Upper lobe of right lung (tissue), 1 donor: ENCODE measurements around the gene LPP. TPM values are rescaled to one million over a fixed set of nuclear protein-coding genes. Genes with fewer than 3 reads are reported as not detected.
A peak's percentile ranks its signal among the peaks of the same experiment; 100 is the strongest.

Experiments
- ATAC-seq: fragments of 200-7000 bp; cut with Tn5 transposase; one replicate; pipeline ENCODE4 v1.9.1; 2020; ENCODE audit warnings: mild to moderate bottlenecking, moderate library complexity
- DNase-seq: peaks from one replicate; pipeline ENCODE4 v3.0.0-alpha.2; 2020
- H3K27ac ChIP-seq: fragments of 200-600 bp; one replicate; pipeline ENCODE4 v1.8.0; 2022
- H3K27me3 ChIP-seq: fragments of 200-600 bp; one replicate; pipeline ENCODE4 v1.8.0; 2022; ENCODE audit warnings: mild to moderate bottlenecking
- H3K36me3 ChIP-seq: fragments of 200-600 bp; one replicate; pipeline ENCODE4 v1.8.0; 2022
- H3K4me1 ChIP-seq: fragments of 200-600 bp; one replicate; pipeline ENCODE4 v1.8.0; 2022
- H3K4me3 ChIP-seq: fragments of 200-600 bp; one replicate; pipeline ENCODE4 v1.8.0; 2022; ENCODE audit warnings: mild to moderate bottlenecking
- H3K9me3 ChIP-seq: fragments of 200-600 bp; one replicate; pipeline ENCODE4 v1.8.0; 2022
- CTCF ChIP-seq: fragments of 200-600 bp; IDR thresholded peaks from one replicate; pipeline ENCODE4 v1.8.0; 2022; ENCODE audit warnings: antibody characterized with exemption
- intact Hi-C: fragments of 100-400 bp; cut with DNase I; formaldehyde crosslinking; loops from one replicate; pipeline ENCODE4 v1.11.0; 2022
- total RNA-seq: library from RNA; stranded (reverse); fragmentation: NEBNext Ultra II Directional; extraction: Animal tissue kit (Norgen Biotek cat#: 25700); gene quantifications from one replicate; pipeline ENCODE4 v1.2.1, GENCODE V29; 2021
- donor health status: DM: no; HTN: yes; CAD: no; lungs with severe emphysema.

Gene LPP
- total RNA-seq, 1 donor from 2014 or later, result 191 TPM

GRCh38 chr3:188262488-188262887 is 108.5 kb downstream of the LPP start:
- H3K27ac ChIP-seq, result peak overlapping the region; percentile 38
- TF ChIP-seq CTCF, result no peak
- H3K36me3 ChIP-seq, result no peaks in the 10 kb centered on the region
- intact Hi-C loops, result no loop called here
- ATAC-seq, result no peak
- no peak overlapping the region for H3K4me3 ChIP-seq
- DNase-seq, result no peak
- H3K4me1 ChIP-seq, result peaks cover 56% of the 10 kb centered on the region
- H3K27me3 ChIP-seq, result no peaks in the 10 kb centered on the region
- no peaks in the 10 kb centered on the region for H3K9me3 ChIP-seq

DNA sequence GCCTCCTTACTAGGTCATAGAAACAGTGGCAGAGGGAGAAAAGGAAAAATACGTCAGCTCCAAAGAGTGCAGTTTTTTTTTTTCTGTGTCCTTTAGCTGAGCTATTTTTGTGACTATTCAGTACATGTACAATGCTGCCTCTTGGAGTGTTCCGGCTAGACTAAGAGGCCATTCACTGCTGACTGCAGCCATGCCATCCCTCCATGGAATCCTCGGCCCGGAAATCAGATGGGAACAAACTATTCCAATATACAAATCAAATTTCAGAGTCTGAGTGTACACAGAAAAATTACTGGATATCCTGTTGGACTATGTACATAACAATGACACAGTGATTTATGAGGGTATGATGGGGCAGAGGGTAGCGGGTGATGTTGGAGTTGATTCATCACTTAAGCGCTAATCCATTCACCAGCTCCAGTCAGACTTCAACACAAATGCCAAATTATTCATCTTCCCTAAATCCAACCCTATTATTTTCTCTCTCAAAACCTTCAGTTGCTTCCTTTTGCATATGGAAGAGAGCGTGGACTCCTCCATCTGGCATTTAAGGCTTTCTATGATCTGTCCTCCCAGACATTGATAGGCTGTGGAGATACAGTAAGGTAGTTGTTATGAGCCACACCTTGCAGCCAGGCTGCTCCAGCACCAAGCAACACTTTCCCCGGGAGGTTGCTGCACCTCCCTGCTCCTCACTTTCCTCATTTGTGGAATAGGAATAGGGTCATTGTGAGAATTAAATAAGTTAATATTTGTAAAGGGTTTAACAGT is 109.1 kb downstream of the LPP start:
- Histone ChIP-seq H3K4me3 (no peak overlapping the region), H3K9me3 (no peaks in the 10 kb centered on the region), H3K27ac (peak overlapping the region; percentile 38), H3K36me3 (no peaks in the 10 kb centered on the region), H3K27me3 (no peaks in the 10 kb centered on the region), H3K4me1 (peaks cover 56% of the 10 kb centered on the region)
- no peak for TF ChIP-seq CTCF
- DNase-seq, result no peak
- intact Hi-C loops, result no loop called here
- peak; percentile 43 for ATAC-seq

- DNase-seq (no peak), ATAC-seq (no peak)
- H3K27ac ChIP-seq, result peak overlapping the region; percentile 79
- no peak overlapping the region for H3K4me3 ChIP-seq
- intact Hi-C loops, result no loop called here
- H3K36me3 ChIP-seq, result no peaks in the 10 kb centered on the region
- H3K9me3 ChIP-seq, result no peaks in the 10 kb centered on the region
- H3K27me3 ChIP-seq, result no peaks in the 10 kb centered on the region
- H3K4me1 ChIP-seq, result peaks cover 56% of the 10 kb centered on the region
- no peak for TF ChIP-seq CTCF
Observed at GRCh38 chr3:188264226-188265207, 110.6 kb downstream of the LPP start.

GRCh38 chr3:188266562-188267274 is 112.8 kb downstream of the LPP start:
- DNase-seq (peak; percentile 67), ATAC-seq (peak; percentile 93)
- intact Hi-C loops, result no loop called here
- Histone ChIP-seq H3K27ac (peak overlapping the region; percentile 79), H3K9me3 (no peaks in the 10 kb centered on the region), H3K4me3 (peak overlapping the region; percentile 2), H3K4me1 (peaks cover 73% of the 10 kb centered on the region), H3K27me3 (no peaks in the 10 kb centered on the region), H3K36me3 (no peaks in the 10 kb centered on the region)
- TF ChIP-seq CTCF, result no peak

DNA sequence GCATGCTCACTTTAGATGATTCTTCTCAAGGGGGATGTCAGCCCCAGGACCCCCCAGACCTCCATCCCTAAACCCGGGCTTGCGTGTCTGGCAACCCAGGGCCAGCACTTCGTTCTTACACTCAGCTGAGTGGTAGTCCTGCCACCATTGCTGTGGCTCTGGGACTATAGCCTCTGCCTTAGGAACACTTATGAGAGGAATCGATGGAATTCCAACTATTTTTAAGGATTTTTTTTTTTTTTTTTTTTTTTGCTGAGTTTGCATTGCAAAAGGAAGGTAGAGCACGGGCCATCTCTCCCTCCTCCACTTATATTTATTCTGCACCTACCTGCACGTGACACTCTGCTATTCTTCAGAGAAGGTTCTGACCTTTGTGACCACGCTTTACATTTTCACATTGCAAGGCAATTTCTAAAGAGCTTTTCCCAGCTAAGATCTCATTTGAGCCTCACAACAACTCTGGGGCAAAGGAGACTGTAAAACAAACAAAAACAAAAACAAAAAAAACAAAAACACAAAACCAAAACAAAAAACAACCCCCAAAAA is 113.9 kb downstream of the LPP start:
- intact Hi-C loops, result no loop called here
- no peak for DNase-seq
- no peaks in the 10 kb centered on the region for H3K36me3 ChIP-seq
- peaks cover 71% of the 10 kb centered on the region for H3K4me1 ChIP-seq
- H3K4me3 ChIP-seq, result no peak overlapping the region
- no peak for TF ChIP-seq CTCF
- H3K27me3 ChIP-seq, result no peaks in the 10 kb centered on the region
- peak overlapping the region; percentile 79 for H3K27ac ChIP-seq
- H3K9me3 ChIP-seq, result no peaks in the 10 kb centered on the region
- ATAC-seq, result no peak
